Naive B cell (primary cell): ENCODE results near the gene CCS. TPM values are rescaled to one million over a fixed set of nuclear protein-coding genes. Genes with fewer than 3 reads are reported as not detected.
"Not testable (repeated sequence)": the region's sequence is repeated elsewhere in the genome, so short reads cannot be mapped to it uniquely, and the experiment has no call there.

Source experiments
- ATAC-seq, 2 donors: fragments of 150-1000 bp; cut with Tn5 transposase; 2 replicates each; pipeline ENCODE4 v1.10.0; 2021; ENCODE audit warnings: low read depth in 2 of 2, mild to moderate bottlenecking in 2 of 2, moderate library complexity in 2 of 2
- DNase-seq: peaks from one replicate; pipeline ENCODE4 v3.0.0; 2022
- H3K27ac Mint-ChIP-seq, 6 donors: one replicate each; pipeline ENCODE4 v1.8.0; 2020 to 2022; ENCODE audit warnings: mild to moderate bottlenecking in 6 of 6, mixed read lengths in 6 of 6, moderate library complexity in 5 of 6, inconsistent platforms in 2 of 6
- H3K27me3 Mint-ChIP-seq, 3 donors: one replicate each; pipeline ENCODE4 v1.8.0; 2021 to 2022; ENCODE audit warnings: mixed read lengths in 3 of 3, mild to moderate bottlenecking in 1 of 3
- H3K36me3 Mint-ChIP-seq, 2 donors: one replicate each; pipeline ENCODE4 v1.8.0; 2020 to 2022; ENCODE audit warnings: mixed read lengths in 2 of 2, inconsistent platforms in 1 of 2, mild to moderate bottlenecking in 1 of 2
- H3K4me1 Mint-ChIP-seq, 3 donors: one replicate each; pipeline ENCODE4 v1.8.0; 2020 to 2022; ENCODE audit warnings: mixed read lengths in 3 of 3, inconsistent platforms in 1 of 3, mild to moderate bottlenecking in 1 of 3, moderate library complexity in 1 of 3
- H3K4me3 Mint-ChIP-seq, 8 donors: one replicate each; pipeline ENCODE4 v1.8.0; 2020 to 2022; ENCODE audit warnings: mild to moderate bottlenecking in 8 of 8, mixed read lengths in 8 of 8, moderate library complexity in 8 of 8, inconsistent platforms in 2 of 8
- H3K9me3 Mint-ChIP-seq, 7 donors: one replicate each; pipeline ENCODE4 v1.8.0; 2020 to 2022; ENCODE audit warnings: mixed read lengths in 7 of 7, mild to moderate bottlenecking in 5 of 7, inconsistent platforms in 2 of 7, moderate library complexity in 1 of 7
- polyA plus RNA-seq, 6 donors: library from polyadenylated mRNA; unstranded; fragments of 300-500 nt; fragmentation: Illumina TruSeq; gene quantifications; one replicate each; pipeline ENCODE4 v1.2.3, GENCODE V29; 2021; ENCODE audit warnings: low read depth in 6 of 6

The CCS gene
- polyA plus RNA-seq, 6 donors from 2014 or later = 51.8 to 87.8 (median 66.4) TPM

- Mint-ChIP-seq H3K27ac (no peak overlapping the region), H3K36me3 (peaks cover 7 to 26% of the 10 kb centered on the region in 2 donors), H3K27me3 (no peaks in the 10 kb centered on the region), H3K4me3 (no peak overlapping the region), H3K4me1 (peaks cover 55 to 72% (median 69%) of the 10 kb centered on the region in 3 donors), H3K9me3 (no peaks in the 10 kb centered on the region)
- ATAC-seq = no peak
- DNase-seq = no peak
These were observed 33.9 kb downstream of the CCS start for GRCh38 chr11:66626926-66627325.

- no peak for ATAC-seq
- Mint-ChIP-seq H3K27ac (peak overlapping the region in 4 of 6 donors; percentile 29 to 80 (median 46)), H3K4me1 (peaks cover 47 to 70% (median 65%) of the 10 kb centered on the region in 3 donors), H3K27me3 (no peaks in the 10 kb centered on the region), H3K36me3 (peaks cover 7 to 25% of the 10 kb centered on the region in 2 donors), H3K4me3 (no peak overlapping the region), H3K9me3 (no peaks in the 10 kb centered on the region)
- no peak for DNase-seq
These were observed 35.1 kb downstream of the CCS start for GRCh38 chr11:66628061-66628603.

GRCh38 chr11:66629356-66629755, 36.4 kb downstream of the CCS start:
- H3K27ac Mint-ChIP-seq = peak overlapping the region in 3 of 6 donors; percentile 29 to 72 (median 35)
- peaks cover under 1 to 16% of the 10 kb centered on the region in 2 donors for H3K36me3 Mint-ChIP-seq
- ATAC-seq (no peak), DNase-seq (no peak)
- peaks cover 39 to 60% (median 54%) of the 10 kb centered on the region in 3 donors for H3K4me1 Mint-ChIP-seq
- no peaks in the 10 kb centered on the region for H3K27me3 Mint-ChIP-seq
- no peak overlapping the region for H3K4me3 Mint-ChIP-seq
- no peaks in the 10 kb centered on the region for H3K9me3 Mint-ChIP-seq

GRCh38 chr11:66631883-66632282, 38.9 kb downstream of the CCS start:
- Mint-ChIP-seq H3K27ac (peak overlapping the region in 3 of 6 donors; percentile 42 to 70 (median 61)), H3K27me3 (no peaks in the 10 kb centered on the region), H3K36me3 (peaks cover 7 to 21% of the 10 kb centered on the region in 2 donors), H3K4me1 (peaks cover 37 to 60% (median 39%) of the 10 kb centered on the region in 3 donors), H3K4me3 (peak overlapping the region in 1 of 8 donors; percentile 53), H3K9me3 (no peaks in the 10 kb centered on the region)
- no peak for DNase-seq
- ATAC-seq = no peak

- DNase-seq = no peak
- peak overlapping the region in 1 of 6 donors; percentile 51 for H3K27ac Mint-ChIP-seq
- H3K36me3 Mint-ChIP-seq = peaks cover 7 to 19% of the 10 kb centered on the region in 2 donors
- H3K4me1 Mint-ChIP-seq = peaks cover 38 to 64% (median 41%) of the 10 kb centered on the region in 3 donors
- H3K9me3 Mint-ChIP-seq = no peaks in the 10 kb centered on the region
- no peak overlapping the region for H3K4me3 Mint-ChIP-seq
- no peak for ATAC-seq
- no peaks in the 10 kb centered on the region for H3K27me3 Mint-ChIP-seq
These were observed 40.0 kb downstream of the CCS start for GRCh38 chr11:66632952-66633351.

GRCh38 chr11:66636411-66636810, 43.4 kb downstream of the CCS start:
- Mint-ChIP-seq H3K9me3 (no peaks in the 10 kb centered on the region), H3K27me3 (no peaks in the 10 kb centered on the region), H3K4me1 (peaks cover 45 to 65% (median 54%) of the 10 kb centered on the region in 3 donors), H3K36me3 (peaks cover 13 to 19% of the 10 kb centered on the region in 2 donors), H3K27ac (peak overlapping the region in 2 of 6 donors; percentile 29 to 97), H3K4me3 (peak overlapping the region in 4 of 8 donors; percentile 57 to 99 (median 72))
- ATAC-seq (no peak), DNase-seq (no peak)

- no peaks in the 10 kb centered on the region for H3K9me3 Mint-ChIP-seq
- no peak for DNase-seq
- H3K36me3 Mint-ChIP-seq = peaks cover 18 to 29% of the 10 kb centered on the region in 2 donors
- no peak for ATAC-seq
- H3K4me3 Mint-ChIP-seq = peak overlapping the region; percentile 98 to 99 (median 99)
- H3K27ac Mint-ChIP-seq = peak overlapping the region; percentile 95 to 99 (median 98)
- peaks cover 47 to 65% (median 54%) of the 10 kb centered on the region in 3 donors for H3K4me1 Mint-ChIP-seq
- H3K27me3 Mint-ChIP-seq = no peaks in the 10 kb centered on the region
These were observed 44.7 kb downstream of the CCS start for GRCh38 chr11:66637557-66638176.

- H3K27ac Mint-ChIP-seq = peak within 1 kb of the TSS; percentile 97 to 99 (median 99)
- peak; percentile 89 for ATAC-seq
- peaks cover 55 to 70% (median 62%) of the 10 kb centered on the region in 3 donors for H3K4me1 Mint-ChIP-seq
- H3K36me3 Mint-ChIP-seq = peaks cover 25 to 37% of the 10 kb centered on the region in 2 donors
- peak within 1 kb of the TSS; percentile 98 to 99 (median 99) for H3K4me3 Mint-ChIP-seq
- DNase-seq = peak; percentile 96
- H3K9me3 Mint-ChIP-seq = no peaks in the 10 kb centered on the region
- no peaks in the 10 kb centered on the region for H3K27me3 Mint-ChIP-seq
These were observed 45.4 kb downstream of the CCS start, which contains the start of gene RBM4 for GRCh38 chr11:66638177-66639065. Gene RBM4, plus strand, starts transcription at chr11:66638703. Its CDS starts 1,009 bp downstream, at chr11:66639712.

- Mint-ChIP-seq H3K27ac (peak overlapping the region; percentile 97 to 99 (median 98)), H3K4me3 (peak overlapping the region; percentile 98 to 99 (median 99)), H3K9me3 (no peaks in the 10 kb centered on the region), H3K27me3 (no peaks in the 10 kb centered on the region), H3K36me3 (peaks cover 25 to 44% of the 10 kb centered on the region in 2 donors), H3K4me1 (peaks cover 55 to 78% (median 68%) of the 10 kb centered on the region in 3 donors)
- no peak for ATAC-seq
- peak; percentile 29 for DNase-seq
These were observed 46.3 kb downstream of the CCS start for GRCh38 chr11:66639066-66639813.

- peak overlapping the region; percentile 98 to 99 (median 99) for H3K4me3 Mint-ChIP-seq
- not testable (repeated sequence) for DNase-seq, H3K27me3 Mint-ChIP-seq, ATAC-seq, H3K9me3 Mint-ChIP-seq
- peaks cover 55 to 80% (median 68%) of the 10 kb centered on the region in 3 donors for H3K4me1 Mint-ChIP-seq
- H3K27ac Mint-ChIP-seq = peak overlapping the region in 5 of 6 donors; percentile 95 to 99 (median 97)
- H3K36me3 Mint-ChIP-seq = peaks cover 20 to 45% of the 10 kb centered on the region in 2 donors
These were observed 46.9 kb downstream of the CCS start for GRCh38 chr11:66639814-66640340.

- ATAC-seq (no peak), DNase-seq (no peak)
- Mint-ChIP-seq H3K27me3 (no peaks in the 10 kb centered on the region), H3K36me3 (peaks cover 28 to 57% of the 10 kb centered on the region in 2 donors), H3K9me3 (no peaks in the 10 kb centered on the region), H3K27ac (peak overlapping the region in 3 of 6 donors; percentile 4 to 16 (median 15)), H3K4me3 (peak overlapping the region; percentile 12 to 99 (median 46)), H3K4me1 (peaks cover 71 to 93% (median 88%) of the 10 kb centered on the region in 3 donors)
These were observed 48.8 kb downstream of the CCS start for GRCh38 chr11:66641834-66642233.

GRCh38 chr11:66643745-66644437, 50.9 kb downstream of the CCS start:
- H3K27me3 Mint-ChIP-seq = no peaks in the 10 kb centered on the region
- peaks cover 38 to 56% of the 10 kb centered on the region in 2 donors for H3K36me3 Mint-ChIP-seq
- ATAC-seq = no peak
- DNase-seq = no peak
- H3K4me1 Mint-ChIP-seq = peaks cover 68 to 84% (median 80%) of the 10 kb centered on the region in 3 donors
- no peaks in the 10 kb centered on the region for H3K9me3 Mint-ChIP-seq
- peak overlapping the region in 3 of 8 donors; percentile 21 to 99 (median 78) for H3K4me3 Mint-ChIP-seq
- peak overlapping the region in 2 of 6 donors; percentile 16 to 57 for H3K27ac Mint-ChIP-seq
